B cell (primary cell): ENCODE measurements around the gene JPH2. TPM values are rescaled to one million over a fixed set of nuclear protein-coding genes. Genes with fewer than 3 reads are reported as not detected.

Experiments
- ATAC-seq: fragments of 200-7000 bp; cut with Tn5 transposase; one replicate; pipeline ENCODE4 v1.10.0; 2021; ENCODE audit warnings: low read depth, mild to moderate bottlenecking, moderate number of reproducible peaks, moderate library complexity
- CTCF ChIA-PET: fragments of 350-600 bp; sonication (Branson Sonifier 250); formaldehyde crosslinking; loops from one replicate; lab custom pipeline; 2021; ENCODE audit warnings: antibody characterized with exemption, inconsistent platforms; lab: Charles Lee
- POLR2A ChIA-PET: fragments of 350-600 bp; sonication (Branson Sonifier 250); formaldehyde crosslinking; loops from one replicate; lab custom pipeline; 2021; ENCODE audit warnings: antibody characterized with exemption; lab: Charles Lee
- DNase-seq: peaks from one replicate; pipeline ENCODE4 v3.0.0; 2013
- H2AFZ ChIP-seq: 2 replicates; pipeline ENCODE4 v1.6.1; 2012; ENCODE audit warnings: mild to moderate bottlenecking, low read depth, low read length; ENCODE audit not compliant: insufficient read depth, poor library complexity, severe bottlenecking
- H3K27ac ChIP-seq, 2 donors: 1 replicate in 1 of 2; 2 replicates in 1 of 2; pipeline ENCODE4 v1.5.1; 2012 to 2013; ENCODE audit warnings: low read length in 2 of 2, mild to moderate bottlenecking in 2 of 2, moderate library complexity in 1 of 2
- H3K27me3 ChIP-seq, 4 experiments: fragments of 200-600 bp in 1 of 4; sonication (generic) in 1 of 4; replicated peaks in 1 of 4; 1 replicate in 2 of 4; 2 replicates in 2 of 4; pipeline versions ENCODE4 v1.6.1 to v1.7.0; 2013 to 2016; ENCODE audit warnings: low read length in 3 of 4, mild to moderate bottlenecking in 2 of 4, mixed read lengths in 1 of 4, moderate library complexity in 1 of 4; ENCODE audit not compliant: insufficient read depth in 4 of 4, control insufficient read depth in 3 of 4; ENCODE audit errors: control extremely low read depth in 1 of 4
- H3K36me3 ChIP-seq, 2 experiments: replicated peaks in 1 of 2; 1 replicate in 1 of 2; 2 replicates in 1 of 2; pipeline versions ENCODE4 v1.6.1 to v1.7.1; 2013; ENCODE audit warnings: low read length in 1 of 2; ENCODE audit not compliant: insufficient read depth in 2 of 2, control insufficient read depth in 1 of 2; ENCODE audit errors: control extremely low read depth in 1 of 2, extremely low read depth in 1 of 2
- H3K4me1 ChIP-seq, 2 donors: fragments of 200-600 bp in 1 of 2; sonication (generic) in 1 of 2; 1 replicate in 1 of 2; 2 replicates in 1 of 2; pipeline versions ENCODE4 v1.5.1 to v1.6.1; 2013 to 2017; ENCODE audit warnings: low read length in 2 of 2; ENCODE audit not compliant: control insufficient read depth in 2 of 2, insufficient read depth in 2 of 2
- H3K4me2 ChIP-seq: replicated peaks from 2 replicates; pipeline ENCODE3; 2012; ENCODE audit warnings: mild to moderate bottlenecking, low read depth, low read length; ENCODE audit not compliant: poor library complexity, severe bottlenecking
- H3K4me3 ChIP-seq, 5 experiments: fragments of 200-600 bp in 1 of 5; sonication (generic) in 1 of 5; 1 replicate in 3 of 5; 2 replicates in 2 of 5; pipeline versions ENCODE4 v1.5.1 to v1.7.0; 2011 to 2016; ENCODE audit warnings: low read length in 4 of 5, mild to moderate bottlenecking in 4 of 5, low read depth in 2 of 5, control low read depth in 1 of 5, moderate library complexity in 1 of 5; ENCODE audit not compliant: insufficient read depth in 1 of 5; ENCODE audit errors: control extremely low read depth in 1 of 5, extremely low read depth in 1 of 5
- H3K79me2 ChIP-seq: fragments of 200-600 bp; sonication (generic); one replicate; pipeline ENCODE4 v1.6.0; 2016; ENCODE audit warnings: low read length; ENCODE audit not compliant: control insufficient read depth, insufficient read depth
- H3K9ac ChIP-seq: fragments of 200-600 bp; sonication (generic); 2 replicates; pipeline ENCODE4 v1.6.1; 2017; ENCODE audit warnings: mild to moderate bottlenecking, low read length, moderate library complexity
- H3K9me3 ChIP-seq, 3 donors: one replicate each; pipeline versions ENCODE4 v1.6.1 to v1.7.1; 2013; ENCODE audit warnings: low read length in 2 of 3; ENCODE audit not compliant: control insufficient read depth in 2 of 3, insufficient read depth in 1 of 3; ENCODE audit errors: control extremely low read depth in 1 of 3
- H4K20me1 ChIP-seq: 2 replicates; pipeline ENCODE4 v1.6.0; 2012; ENCODE audit warnings: mild to moderate bottlenecking, low read length; ENCODE audit not compliant: insufficient read depth, control insufficient read depth, poor library complexity, severe bottlenecking
- H3K27ac Mint-ChIP-seq: one replicate; pipeline ENCODE4 v1.8.0; 2021; ENCODE audit warnings: mixed read lengths
- H3K27me3 Mint-ChIP-seq: one replicate; pipeline ENCODE4 v1.8.0; 2021; ENCODE audit warnings: mixed read lengths
- H3K4me1 Mint-ChIP-seq: one replicate; pipeline ENCODE4 v1.8.0; 2021; ENCODE audit warnings: mixed read lengths
- H3K4me3 Mint-ChIP-seq: one replicate; pipeline ENCODE4 v1.8.0; 2021; ENCODE audit warnings: mixed read lengths
- H3K9me3 Mint-ChIP-seq: one replicate; pipeline ENCODE4 v1.8.0; 2022; ENCODE audit warnings: mixed read lengths; ENCODE audit not compliant: insufficient read depth
- EZH2 ChIP-seq: IDR thresholded peaks from 2 replicates; pipeline ENCODE4 v1.6.1; 2012; ENCODE audit warnings: borderline replicate concordance, low read depth, mild to moderate bottlenecking, moderate library complexity, low read length; ENCODE audit not compliant: insufficient read depth, poor library complexity, severe bottlenecking
- WGBS: methylation state at CpG from one replicate; pipeline ENCODE4 v1.1.5; 2013; ENCODE audit warnings: missing lambda C conversion rate; ENCODE audit not compliant: insufficient coverage; 5-methylcytosine and 5-hydroxymethylcytosine counted together
- intact Hi-C: fragments of 100-400 bp; cut with micrococcal nuclease; formaldehyde crosslinking; loops from one replicate; pipeline ENCODE4 v1.10.0; 2022
- polyA plus RNA-seq: library from polyadenylated mRNA; depleted of rRNA; stranded (reverse); fragments of >200 nt; gene quantifications from 2 replicates; pipeline ENCODE4 v1.2.3, GENCODE V29; 2012
- total RNA-seq, 2 donors: library from RNA; stranded (reverse); fragments of 120-200 nt in 1 of 2; gene quantifications; 1 replicate in 1 of 2; 2 replicates in 1 of 2; pipeline versions ENCODE4 v1.2.3 to v1.2.4, GENCODE V29; 2013 to 2022
- TF ChIP-seq, protein P1 (sequence below): fragments of 200-600 bp; IDR thresholded peaks from one replicate; pipeline ENCODE4 v1.8.0; 2022; ENCODE audit warnings: antibody characterized with exemption, mild to moderate bottlenecking

The JPH2 gene
- total and polyA plus RNA-seq, 2 donors (not counting 1 experiment from before 2014, with no cell fraction given) = 0.10 TPM; not detected in 1

DNA sequence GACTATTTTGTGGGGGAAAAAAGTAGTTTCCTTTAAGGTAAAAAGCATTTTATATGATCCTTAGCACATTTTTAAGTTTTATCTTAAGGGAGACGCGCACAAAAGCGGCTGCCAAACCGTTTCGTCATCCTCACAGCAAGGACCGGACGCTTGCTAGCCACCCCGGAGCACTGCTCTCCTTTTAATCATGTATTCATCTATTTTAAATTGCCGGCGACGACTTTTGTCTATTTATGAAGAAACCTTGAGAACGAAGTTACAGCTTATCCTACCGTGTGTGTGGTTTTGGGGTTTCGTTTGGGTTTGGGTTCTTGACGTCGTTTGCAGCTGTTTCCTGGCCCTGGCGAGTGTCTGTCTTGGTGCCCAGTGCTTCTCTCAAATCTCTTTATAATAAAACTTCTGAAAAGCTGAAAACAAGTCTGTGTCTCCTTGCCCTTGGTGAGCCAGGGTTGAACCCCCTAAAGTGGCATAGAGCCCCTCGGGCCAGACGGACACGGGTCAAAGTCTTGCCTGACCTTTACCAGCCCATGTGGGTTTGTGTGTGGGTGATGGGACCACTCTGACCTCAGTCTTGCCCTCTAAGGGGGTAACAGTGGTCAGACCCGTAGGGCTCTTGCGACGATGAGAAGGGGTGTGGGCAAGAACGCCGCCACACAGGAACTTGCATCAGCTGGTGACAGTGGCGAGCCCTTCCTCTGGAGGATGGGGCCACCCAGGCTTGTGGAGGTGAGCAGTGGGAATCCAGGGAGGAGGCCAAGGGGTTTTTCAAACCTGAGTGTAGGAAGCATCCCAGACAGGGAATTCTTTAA is 117.6 kb downstream of the JPH2 start:
- Histone ChIP-seq H2AFZ (peak overlapping the region; percentile 62), H3K9ac (peak overlapping the region; percentile 46), H3K27me3 (peaks cover 0 to 2% (median 0%) of the 10 kb centered on the region in 4 experiments), H3K36me3 (no peaks in the 10 kb centered on the region), H3K27ac (peak overlapping the region; percentile 38 to 64), H3K9me3 (peaks cover 0 to 4% (median 0%) of the 10 kb centered on the region in 3 donors), H4K20me1 (no peaks in the 10 kb centered on the region), H3K4me3 (peak overlapping the region; percentile 8 to 56 (median 24)), H3K4me1 (peaks cover 24 to 49% of the 10 kb centered on the region in 2 donors), H3K79me2 (no peaks in the 10 kb centered on the region), H3K4me2 (peak overlapping the region; percentile 76)
- ATAC-seq (peak; percentile 69), DNase-seq (peak; percentile 65)
- 6% methylated on average over 19 of the region's 26 CpGs for WGBS
- Mint-ChIP-seq H3K4me1 (peaks cover 48% of the 10 kb centered on the region), H3K9me3 (no peaks in the 10 kb centered on the region), H3K27ac (peak overlapping the region; percentile 90), H3K27me3 (no peaks in the 10 kb centered on the region), H3K4me3 (peak overlapping the region; percentile 79)
- intact Hi-C loops = loop anchor here (1.0 to 5.0 kb wide), 2 partner anchors 11 to 227 kb away; no protein-coding TSS in a partner anchor
- CTCF ChIA-PET = interaction anchor here (0.5 to 3.8 kb wide), 4 partner anchors 10 to 567 kb away, joined by 3 to 35 read pairs (median 6); no protein-coding TSS in a partner anchor
- TF ChIP-seq, protein P1, sequence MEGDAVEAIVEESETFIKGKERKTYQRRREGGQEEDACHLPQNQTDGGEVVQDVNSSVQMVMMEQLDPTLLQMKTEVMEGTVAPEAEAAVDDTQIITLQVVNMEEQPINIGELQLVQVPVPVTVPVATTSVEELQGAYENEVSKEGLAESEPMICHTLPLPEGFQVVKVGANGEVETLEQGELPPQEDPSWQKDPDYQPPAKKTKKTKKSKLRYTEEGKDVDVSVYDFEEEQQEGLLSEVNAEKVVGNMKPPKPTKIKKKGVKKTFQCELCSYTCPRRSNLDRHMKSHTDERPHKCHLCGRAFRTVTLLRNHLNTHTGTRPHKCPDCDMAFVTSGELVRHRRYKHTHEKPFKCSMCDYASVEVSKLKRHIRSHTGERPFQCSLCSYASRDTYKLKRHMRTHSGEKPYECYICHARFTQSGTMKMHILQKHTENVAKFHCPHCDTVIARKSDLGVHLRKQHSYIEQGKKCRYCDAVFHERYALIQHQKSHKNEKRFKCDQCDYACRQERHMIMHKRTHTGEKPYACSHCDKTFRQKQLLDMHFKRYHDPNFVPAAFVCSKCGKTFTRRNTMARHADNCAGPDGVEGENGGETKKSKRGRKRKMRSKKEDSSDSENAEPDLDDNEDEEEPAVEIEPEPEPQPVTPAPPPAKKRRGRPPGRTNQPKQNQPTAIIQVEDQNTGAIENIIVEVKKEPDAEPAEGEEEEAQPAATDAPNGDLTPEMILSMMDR = no peak
- no peak for TF ChIP-seq EZH2
- POLR2A ChIA-PET = interaction anchor here (0.9 to 1.2 kb wide), 2 partner anchors 11 to 13 kb away, joined by 3 to 4 read pairs; no protein-coding TSS in a partner anchor
